ENCODE results near the gene SYNE3.
"Not testable (repeated sequence)": the region's sequence is repeated elsewhere in the genome, so short reads cannot be mapped to it uniquely, and the experiment has no call there.

SYNE3 gene

DNA sequence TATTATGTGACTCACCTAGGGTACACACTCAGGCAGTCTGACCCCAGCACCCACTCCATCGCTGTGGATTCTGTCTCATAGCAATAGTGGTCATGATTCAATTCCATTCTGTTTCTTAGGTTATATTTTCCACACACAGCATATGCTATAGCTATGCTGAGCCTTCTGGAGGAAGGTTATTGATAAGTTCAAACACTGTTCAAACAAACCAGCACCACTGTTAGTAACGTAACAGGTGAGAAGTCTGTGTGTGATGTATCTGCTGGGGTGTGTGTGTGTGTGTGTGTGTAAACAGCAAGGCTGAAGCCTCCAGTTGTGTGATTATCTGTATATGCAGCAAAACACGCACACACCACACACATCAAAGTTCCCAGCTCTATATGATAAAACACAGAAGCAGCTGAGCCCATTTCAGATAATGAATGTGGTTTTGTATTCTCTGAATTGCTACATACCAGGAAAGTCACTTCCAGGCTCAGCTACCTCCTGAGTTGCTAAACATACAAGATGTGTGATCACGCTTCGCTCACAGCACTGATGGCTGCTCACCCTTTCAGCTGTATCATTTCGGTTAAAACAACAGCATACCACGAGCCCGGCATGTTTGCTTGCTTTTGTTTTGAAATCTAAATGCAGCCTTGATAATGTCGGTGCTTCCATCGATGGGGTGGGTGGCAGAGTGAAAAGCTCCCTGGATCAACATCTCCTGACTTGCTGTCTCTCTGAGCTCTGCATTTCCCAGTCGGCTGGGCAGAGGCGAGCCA, 6.8 kb upstream of the SYNE3 start:
- DNase-seq = peak; percentile 81

DNA sequence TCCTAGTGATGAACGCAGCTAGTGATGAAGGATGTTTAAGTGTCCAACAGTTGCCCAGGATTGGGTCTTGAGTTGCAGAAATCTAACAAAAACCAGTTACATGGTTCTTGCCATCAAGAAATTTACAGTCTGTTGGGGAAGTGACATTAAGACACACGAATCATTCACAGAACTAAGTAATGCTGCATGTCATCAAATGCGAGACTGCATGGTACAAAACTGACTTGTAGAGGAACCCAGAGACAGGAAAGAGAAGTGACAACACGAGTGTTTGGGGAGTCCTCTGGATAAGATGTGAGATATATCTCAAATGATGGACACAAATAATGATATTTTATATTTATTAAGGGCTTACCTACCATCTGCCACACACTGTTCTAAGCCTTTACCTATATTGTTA, 6.1 kb upstream of the SYNE3 start:
- peak; percentile 51 for DNase-seq

DNA sequence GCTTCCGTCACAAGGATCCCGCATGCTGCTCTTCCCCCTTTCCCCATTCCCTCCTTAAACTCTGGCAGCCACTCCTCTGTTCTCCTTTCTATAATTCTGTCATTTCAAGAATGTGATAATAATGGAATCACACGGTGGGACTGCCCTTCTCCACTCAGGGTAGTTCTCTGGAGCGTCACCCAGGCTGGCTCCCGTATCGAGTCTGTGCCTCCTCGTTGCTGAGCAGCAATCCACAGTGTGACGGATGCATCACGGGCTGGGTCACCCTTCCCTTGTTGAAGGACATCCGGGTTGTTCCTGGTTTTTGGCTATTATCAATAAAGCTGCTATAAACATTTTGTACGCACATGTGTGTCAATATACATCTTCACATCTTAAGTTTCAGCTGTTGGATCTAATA, 5.7 kb upstream of the SYNE3 start:
- peak; percentile 37 for DNase-seq

DNA sequence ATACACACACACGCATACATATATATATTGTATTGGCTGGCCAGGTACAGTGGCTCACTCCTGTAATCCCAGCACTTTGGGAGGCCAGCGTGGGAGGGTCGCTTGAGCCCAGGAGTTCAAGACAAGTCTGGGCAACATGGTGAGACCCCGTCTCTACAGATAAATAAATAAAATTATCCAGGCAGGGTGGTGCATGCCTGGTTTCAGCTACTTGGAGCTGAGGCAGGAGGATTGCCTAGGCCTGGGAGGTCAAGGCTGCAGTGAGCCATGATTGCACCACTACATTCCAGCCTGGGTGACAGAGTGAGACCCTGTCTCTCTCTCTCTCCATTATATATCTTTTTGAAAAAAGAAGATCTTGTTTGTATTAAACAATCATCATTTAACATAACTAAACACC, 4.6 kb upstream of the SYNE3 start:
- DNase-seq = no peak

DNA sequence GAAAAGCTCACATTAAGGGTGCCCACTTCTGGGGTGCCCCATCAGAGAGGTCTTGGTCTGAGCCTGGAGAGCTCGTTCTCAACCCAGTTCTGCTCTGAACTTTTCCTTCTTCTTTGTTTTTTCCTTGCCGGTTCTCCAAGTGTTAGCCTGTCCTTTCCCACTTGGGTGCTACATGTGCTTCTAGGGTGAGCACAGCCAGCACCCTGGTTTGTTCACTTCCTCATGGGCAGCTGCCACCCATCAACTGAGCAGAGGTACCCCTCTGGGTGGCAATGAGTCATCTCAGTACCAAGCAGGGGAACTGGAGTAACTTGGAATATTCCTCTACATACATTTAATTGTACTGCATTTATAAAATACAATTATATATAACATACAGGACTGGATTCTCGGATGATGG, 3.9 kb upstream of the SYNE3 start:
- DNase-seq = no peak

DNA sequence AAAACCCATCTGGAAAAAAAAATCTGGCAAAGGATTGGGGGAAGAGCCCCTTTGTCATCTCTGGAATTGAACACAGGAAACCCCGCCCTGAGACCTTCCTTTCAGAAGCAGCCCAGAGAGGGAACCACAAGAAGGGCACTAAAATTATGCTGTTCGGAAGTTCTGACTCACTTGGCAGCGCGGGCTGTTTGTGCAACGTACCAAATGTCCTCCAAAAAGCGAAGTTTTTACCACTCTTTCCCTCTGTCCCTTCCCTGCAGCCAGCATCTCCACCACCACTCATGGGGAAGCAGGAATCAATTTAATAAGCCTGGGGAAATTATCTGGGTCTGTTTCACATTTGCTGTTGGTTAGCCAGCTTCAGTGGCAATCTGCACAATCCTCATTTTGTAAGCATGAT, 3.2 kb upstream of the SYNE3 start:
- DNase-seq = peak; percentile 86

DNA sequence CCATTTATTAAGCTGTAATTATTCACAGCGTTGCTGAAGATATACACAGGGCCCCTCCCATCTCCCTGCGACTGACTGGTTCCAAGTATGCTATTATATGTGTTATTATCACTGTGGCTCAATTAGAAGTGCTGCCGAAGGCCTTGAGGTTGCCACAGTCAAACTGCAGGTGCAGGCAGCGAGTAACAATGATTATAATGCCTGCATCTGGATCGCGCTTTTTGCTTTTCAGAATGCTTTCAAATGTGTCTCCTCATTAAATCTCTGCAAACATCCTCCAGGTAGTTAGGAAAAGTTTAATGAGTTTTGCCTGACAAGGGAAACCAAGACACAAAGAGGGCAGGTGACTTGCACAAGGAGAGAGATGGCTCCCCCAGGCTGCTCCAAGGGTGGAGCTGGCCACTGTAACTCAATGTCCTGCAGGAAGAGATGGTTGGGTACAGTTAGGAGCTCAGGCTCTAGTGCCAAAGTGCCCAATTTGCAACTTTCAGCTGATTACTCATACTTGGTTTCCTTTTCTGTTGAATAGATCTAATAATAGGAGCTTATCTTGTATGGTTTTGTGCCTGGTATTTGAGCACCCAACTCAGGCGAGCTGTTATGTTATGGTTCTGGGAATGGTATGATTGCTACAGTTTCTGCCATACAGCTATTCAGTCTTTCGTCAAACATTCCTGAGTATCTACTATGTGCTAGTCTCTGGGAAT, 1.7 kb upstream of the SYNE3 start:
- DNase-seq = no peak

DNA sequence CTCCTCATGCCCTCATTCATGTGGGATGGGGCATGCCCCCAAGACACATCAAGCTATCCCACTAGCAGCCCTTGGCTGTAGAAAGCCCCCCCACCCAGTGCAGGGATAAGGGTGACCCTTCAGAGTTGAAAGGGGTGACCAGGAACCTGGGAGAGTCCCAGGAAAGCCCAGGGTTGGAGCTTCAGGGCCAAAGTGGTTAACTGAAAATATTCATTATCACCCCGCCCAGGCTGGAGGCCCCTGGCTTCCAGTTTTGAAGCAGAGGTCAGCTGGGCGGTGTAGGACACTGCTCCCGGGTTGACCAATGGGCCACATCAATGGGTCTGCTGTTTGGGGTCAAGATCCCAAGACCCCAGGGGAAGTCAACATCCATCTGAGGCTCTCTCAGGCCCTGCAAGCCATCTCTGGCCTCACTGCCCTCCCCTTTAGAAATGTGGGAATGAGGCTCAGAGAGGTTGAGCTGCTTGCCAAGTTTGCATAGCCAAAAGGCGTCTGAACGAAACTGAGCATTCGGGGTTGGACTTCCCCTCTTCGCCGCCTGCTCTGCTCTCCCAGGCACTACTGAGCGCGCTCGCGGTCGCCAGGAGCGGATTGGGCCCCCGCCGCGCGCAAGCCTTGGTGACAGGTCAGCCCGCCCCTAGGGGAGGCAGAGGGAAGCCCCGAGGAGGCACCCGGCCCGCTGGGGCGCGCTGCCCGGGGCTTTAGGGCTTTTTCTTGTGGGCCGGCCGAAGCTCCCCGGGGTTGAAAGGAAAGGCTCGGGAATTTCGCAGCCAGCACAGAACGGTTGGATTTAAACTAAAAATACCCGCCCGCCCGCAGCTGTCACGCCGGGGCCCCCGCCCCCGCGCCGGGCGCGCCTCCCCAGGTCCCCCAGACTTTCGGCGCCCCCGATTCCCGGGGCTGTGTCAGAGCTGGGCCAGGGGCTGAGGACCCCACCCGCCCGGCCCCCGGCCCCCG, 576 bp downstream of the SYNE3 start:
- peak; percentile 93 for DNase-seq

DNA sequence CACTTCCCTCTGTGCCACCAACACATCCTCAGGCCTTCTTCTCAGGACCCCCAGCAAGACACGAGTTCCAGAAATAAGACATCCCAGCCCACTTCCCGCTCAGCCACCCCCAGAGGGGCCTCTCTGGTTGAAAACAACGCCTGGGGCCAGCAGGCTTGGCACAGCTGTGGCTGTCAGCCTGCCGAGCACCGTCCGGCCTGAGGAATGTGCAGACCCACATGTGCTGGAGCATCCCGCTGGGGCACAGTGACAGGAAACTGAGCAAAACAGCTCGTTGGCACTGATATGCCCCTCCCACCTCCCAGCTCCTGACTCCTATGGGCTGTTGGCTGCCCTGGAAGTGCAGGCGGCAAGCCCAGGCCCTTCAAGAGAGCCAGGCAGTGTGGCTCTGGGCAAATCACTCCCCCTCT, 1.4 kb downstream of the SYNE3 start:
- DNase-seq = no peak

DNA sequence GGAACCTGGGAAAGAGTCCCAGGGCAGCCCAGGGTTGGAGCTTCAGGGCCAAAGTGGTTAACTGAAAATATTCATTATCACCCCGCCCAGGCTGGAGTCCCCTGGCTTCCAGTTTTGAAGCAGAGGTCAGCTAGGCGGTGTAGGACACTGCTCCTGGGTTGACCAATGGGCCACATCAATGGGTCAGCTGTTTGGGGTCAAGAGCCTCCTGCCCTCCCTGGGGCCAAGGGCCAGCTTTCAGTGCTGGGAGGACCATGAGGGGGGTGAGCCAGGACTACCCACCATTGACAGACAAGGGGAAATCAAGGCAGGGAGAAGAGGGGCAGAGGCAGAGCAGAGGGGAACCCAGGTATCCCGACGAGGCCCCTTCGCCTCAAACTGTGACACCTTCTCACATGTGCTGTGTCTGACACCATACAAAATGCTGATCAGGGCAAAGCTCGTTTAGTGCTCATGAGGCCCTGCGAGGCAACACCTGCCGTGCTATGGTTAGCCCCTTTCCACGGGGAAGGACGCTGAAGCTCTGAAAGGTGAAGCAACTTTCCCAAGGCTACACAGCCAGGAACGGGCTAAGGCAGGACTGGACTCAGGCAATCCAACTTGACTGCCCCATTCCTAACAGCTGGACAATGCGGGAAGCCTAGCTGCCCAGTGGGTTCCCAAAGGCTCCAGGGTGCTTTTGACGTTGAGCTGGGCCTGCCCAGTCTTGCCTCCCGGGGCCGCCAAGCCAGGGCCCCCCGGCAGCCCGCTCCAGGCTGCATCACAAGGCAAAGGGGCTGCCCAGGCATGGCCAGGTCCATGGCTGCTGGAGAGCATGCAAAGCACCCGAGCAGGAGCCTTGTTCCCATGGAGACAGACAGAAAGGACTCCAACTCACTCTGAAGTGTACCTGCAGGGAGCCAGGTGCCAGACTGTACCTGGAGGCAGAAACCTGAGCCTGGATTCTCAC, 2.0 kb downstream of the SYNE3 start:
- DNase-seq = no peak

DNA sequence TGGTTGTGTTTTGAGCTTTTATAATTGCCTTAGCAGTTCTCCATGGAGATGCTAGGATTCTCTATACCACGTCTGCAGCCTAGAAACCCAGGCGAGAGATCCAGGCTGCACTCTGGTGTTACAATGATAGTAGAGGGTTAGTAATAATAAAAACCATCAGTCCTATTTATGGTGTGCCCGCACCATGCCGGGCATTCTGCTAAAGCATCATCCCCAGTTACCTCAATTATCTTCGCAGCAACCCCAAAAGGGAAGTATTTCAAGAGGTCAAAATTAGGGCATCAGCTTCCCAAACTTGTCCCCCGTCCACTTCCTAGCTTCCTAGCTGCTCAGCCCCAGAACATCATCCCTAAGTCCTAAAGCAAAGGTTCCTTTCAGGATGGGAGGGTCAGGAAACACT, 3.2 kb downstream of the SYNE3 start:
- DNase-seq = no peak

DNA sequence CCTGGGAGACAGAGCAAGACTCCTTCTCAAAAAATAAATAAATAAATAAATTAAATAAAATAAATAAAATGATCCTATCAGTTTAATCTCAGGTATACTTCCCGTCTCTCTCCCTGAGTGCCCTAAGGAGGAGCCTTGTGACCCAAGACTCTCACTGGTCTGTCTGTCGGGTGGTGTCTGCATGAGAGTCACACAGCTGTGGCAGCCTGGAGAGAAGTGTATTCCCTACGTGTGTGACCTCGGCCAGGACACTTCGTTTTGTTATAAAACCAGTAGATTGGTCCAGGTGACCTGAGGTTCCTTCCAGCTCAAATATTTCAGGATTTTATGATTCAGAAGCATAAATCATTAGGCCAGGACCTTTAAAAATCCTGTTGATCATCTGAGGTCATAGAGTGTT, 4.8 kb downstream of the SYNE3 start:
- no peak for DNase-seq

DNA sequence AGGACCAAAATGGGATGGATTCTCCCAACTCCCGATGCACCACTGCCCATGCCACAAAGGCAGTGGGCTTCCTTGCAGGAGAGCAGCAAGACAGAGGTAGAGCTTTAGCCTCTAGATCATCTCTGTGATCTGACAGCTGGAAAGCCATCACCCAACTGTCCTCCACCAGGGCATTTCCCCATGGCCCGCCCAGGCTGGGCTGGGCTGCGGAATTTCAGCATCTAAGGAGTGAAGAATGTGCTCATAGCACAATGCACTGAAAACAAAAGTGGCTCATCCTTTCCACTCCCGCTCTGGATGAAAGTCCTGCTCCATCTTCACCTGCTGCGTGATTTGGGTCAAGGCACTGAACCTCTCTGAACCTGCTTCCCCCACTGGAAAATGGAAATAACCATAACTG, 5.6 kb downstream of the SYNE3 start:
- no peak for DNase-seq

DNA sequence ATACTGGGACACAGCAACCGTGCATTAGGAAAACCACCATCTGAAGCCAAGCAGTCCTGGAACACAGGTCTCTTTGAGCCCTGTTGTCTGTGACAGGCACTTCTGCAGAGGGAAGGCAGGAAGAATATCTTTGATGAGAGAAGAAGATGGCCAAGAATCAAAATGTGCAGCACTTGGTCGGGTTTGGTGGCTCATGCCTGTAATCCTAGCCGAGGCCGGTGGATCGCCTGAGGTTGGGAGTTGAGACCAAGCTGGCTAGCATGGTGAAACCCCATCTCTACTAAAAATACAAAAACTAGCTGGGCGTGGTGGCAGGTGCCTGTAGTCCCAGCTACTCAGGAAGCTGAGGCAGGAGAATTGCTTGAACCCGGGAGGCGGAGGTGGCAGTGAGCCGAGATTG, 6.1 kb downstream of the SYNE3 start:
- not testable (repeated sequence) for DNase-seq

DNA sequence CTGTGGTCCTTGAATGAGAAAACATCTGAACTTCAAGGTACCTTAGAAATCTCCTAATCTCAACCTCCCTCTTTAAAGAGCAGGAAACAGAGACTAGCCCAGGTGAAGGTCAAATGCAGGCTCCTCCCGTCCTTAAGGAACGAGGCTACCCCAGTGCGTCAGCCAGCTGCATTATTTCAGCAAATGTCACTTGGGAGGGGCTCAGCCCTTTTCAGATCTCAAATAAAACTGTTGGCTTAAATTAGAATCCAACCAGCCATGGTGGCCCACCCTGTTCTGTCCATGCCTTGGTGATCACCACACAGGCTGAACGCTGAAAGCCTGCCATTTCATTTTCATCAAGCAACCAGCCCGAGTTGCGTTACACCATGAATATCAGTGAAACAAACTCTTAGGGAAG, 7.0 kb downstream of the SYNE3 start:
- DNase-seq = no peak

DNA sequence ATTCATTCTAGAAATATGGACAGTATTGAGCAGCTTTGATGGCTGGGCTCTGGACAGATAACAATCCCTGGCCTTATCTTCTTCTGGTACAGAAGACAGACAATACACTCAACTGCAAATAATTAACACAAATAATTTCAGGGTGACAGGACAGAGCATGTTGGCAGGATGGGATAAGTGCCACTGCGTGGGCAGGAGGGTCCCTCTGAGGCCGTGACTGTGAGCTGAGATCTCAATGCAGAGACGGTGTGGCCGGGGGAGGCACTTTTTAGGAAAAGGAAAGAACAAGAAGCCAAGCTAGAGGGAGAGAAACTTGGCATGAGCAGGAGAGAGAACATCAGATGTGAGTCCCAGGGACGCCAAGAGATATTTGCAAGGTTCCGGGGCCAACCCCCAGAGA, 8.1 kb downstream of the SYNE3 start:
- DNase-seq = no peak

DNA sequence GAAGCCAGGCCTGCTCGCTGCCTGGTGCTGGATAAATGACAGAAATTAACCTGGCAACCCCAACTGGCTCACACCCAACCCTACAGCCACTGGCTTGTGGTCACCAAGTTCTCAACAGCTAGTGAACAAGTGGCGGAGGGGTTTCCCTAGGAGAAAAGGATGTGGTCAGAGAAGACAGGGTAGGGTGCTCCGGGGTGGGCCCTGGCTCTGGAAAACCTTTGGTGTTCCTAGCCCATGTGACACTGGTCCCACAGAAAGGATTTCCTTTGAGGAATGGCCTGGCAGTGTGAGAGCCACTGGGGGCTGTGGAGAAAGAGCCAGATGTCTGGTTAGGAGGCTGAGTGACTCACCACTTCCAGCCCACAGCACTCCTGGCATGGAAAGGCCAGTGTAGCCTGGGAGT, 8.7 kb downstream of the SYNE3 start:
- no peak for DNase-seq

DNA sequence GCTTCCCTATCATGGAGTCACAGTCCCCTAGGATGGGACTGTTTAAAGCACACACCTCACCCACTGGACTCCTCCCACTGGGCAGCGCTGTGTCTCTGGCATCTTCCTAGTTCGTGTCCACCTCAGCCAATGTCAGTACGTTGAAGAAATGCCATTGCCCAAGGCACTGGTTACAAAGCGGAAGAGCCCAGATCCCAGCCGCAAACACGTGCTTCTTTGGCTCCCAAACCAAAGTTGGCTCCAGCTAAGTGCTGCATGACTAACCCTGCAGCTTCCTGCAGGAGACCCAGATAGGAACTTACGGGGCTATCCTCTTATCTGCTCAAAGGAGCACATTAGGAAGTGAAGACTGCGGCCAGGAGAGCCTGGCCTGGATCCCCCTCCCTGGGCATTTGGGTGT, 9.3 kb downstream of the SYNE3 start:
- DNase-seq = no peak

DNA sequence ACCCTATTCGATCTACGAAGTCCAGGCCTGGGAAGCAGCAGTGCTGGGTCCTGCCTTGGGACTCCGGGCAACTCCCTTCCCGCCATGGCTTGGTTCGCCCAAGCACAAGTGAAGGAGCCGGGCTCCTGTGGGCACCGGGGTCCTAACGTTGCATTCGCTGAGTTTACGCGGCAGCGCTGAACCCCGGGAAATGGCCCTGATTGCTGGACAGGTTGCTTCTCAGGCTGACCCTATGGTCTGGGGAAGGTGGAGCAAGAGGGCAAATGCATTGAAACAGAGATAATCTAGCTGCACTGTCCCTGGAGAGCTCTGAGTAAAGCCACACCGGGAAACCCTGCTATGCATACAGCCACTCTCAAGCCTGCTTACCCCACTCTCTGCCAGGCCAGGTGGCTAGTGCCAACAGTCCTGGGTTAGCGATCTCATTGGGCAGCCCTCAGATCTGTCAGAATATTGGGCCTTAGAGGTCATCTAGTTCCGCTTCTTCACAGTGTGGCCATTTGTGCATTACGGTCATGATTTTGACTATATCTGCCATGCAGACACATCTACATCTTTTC, 11.3 kb downstream of the SYNE3 start:
- no peak for DNase-seq

DNA sequence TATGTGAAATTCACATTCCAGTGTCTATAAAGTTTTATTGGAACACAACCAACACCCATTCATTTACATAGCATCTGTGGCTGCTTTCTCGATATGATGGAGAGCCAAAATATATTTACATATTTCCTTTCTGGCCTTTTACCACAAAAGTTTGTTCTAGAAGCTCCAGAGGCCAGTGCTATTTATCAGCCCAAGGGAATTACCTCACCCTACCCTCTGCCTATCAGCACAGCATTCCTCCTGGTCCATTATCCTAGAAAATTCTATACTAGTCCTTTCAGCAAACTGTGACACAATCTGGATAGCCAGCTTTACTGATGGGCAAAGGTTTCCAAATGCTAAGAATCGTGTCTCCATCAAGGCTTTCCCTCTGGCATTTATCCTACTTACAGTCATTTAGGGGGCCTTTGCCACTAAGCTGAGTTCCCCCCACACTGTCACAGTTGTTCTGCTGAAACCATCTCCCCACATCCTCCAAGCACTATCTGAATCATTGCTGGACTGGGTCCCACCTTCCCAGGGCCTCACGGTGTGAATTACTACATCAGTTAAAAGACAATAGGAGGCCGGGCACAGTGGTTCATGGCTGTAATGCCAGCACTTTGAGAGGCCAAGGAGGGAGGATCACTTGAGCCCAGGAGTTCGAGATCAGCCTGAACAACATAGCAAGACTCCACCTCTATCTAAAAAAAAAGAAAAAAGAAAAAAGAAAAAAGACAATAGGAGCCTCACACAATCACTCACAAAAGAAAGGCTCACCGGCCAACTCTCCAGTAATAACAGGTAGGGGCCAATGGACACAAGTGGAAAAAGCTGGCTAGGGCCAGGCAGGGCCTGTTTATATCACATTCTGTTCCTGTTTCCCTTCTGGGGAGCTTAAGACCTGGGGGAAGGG, 12.1 kb downstream of the SYNE3 start:
- no peak for DNase-seq

Measured in activated CD8-positive, alpha-beta memory T cell treated with anti-CD3 and anti-CD28 coated beads for 24 hours (primary cell).